Superior temporal gyrus (tissue), 1 donor: ENCODE data around the gene ACBD4.
"Not testable (repeated sequence)": the region's sequence is repeated elsewhere in the genome, so short reads cannot be mapped to it uniquely, and the experiment has no call there.

ENCODE experiments used
- DNase-seq: peaks from one replicate; pipeline ENCODE4 v3.0.0-alpha.2; 2016; ENCODE audit errors: extremely low spot score

Gene ACBD4

GRCh38 chr17:45119964-45120363 is 15.5 kb upstream of the ACBD4 start:
- no peak for DNase-seq

GRCh38 chr17:45120558-45120957 is 14.9 kb upstream of the ACBD4 start:
- no peak for DNase-seq

GRCh38 chr17:45121055-45121454 is 14.4 kb upstream of the ACBD4 start:
- DNase-seq, result no peak

- no peak for DNase-seq
Observed at GRCh38 chr17:45123076-45123770, 12.3 kb upstream of the ACBD4 start.

- DNase-seq, result no peak
Observed at GRCh38 chr17:45123930-45124796, 11.3 kb upstream of the ACBD4 start.

GRCh38 chr17:45124797-45125122 is 10.7 kb upstream of the ACBD4 start:
- not testable (repeated sequence) for DNase-seq

- no peak for DNase-seq
Observed at GRCh38 chr17:45125509-45125908, 10.0 kb upstream of the ACBD4 start.

- no peak for DNase-seq
Observed at GRCh38 chr17:45127207-45127547, 8.3 kb upstream of the ACBD4 start.

GRCh38 chr17:45127548-45128300 is 7.8 kb upstream of the ACBD4 start:
- DNase-seq, result no peak

- DNase-seq, result no peak
Observed at GRCh38 chr17:45128331-45128730, 7.2 kb upstream of the ACBD4 start.

- no peak for DNase-seq
Observed at GRCh38 chr17:45128989-45129388, 6.5 kb upstream of the ACBD4 start.

- DNase-seq, result no peak
Observed at GRCh38 chr17:45129426-45129939, 6.0 kb upstream of the ACBD4 start.

GRCh38 chr17:45129940-45130680 is 5.4 kb upstream of the ACBD4 start:
- DNase-seq, result no peak

GRCh38 chr17:45130681-45131615 is 4.5 kb upstream of the ACBD4 start:
- no peak for DNase-seq

GRCh38 chr17:45131616-45132319 is 3.7 kb upstream of the ACBD4 start:
- no peak for DNase-seq

- DNase-seq, result no peak
Observed at GRCh38 chr17:45132320-45132571, 3.2 kb upstream of the ACBD4 start, which contains the start of gene PLCD3. Gene PLCD3, minus strand, starts transcription at chr17:45132515. Its CDS starts 105 bp downstream, at chr17:45132410.

- DNase-seq, result peak; percentile 59
Observed at GRCh38 chr17:45132572-45133463, 2.7 kb upstream of the ACBD4 start.

GRCh38 chr17:45135978-45136791 is 698 bp downstream of the ACBD4 start:
- no peak for DNase-seq
